Glomerular endothelial cell (primary cell): Measurements from ENCODE around the gene PPP2R3B. TPM values are rescaled to one million over a fixed set of nuclear protein-coding genes. Genes with fewer than 3 reads are reported as not detected.
"Not testable (repeated sequence)": the region's sequence is repeated elsewhere in the genome, so short reads cannot be mapped to it uniquely, and the experiment has no call there.

Experiments
- DNase-seq: peaks from one replicate; pipeline ENCODE4 v3.0.0-alpha.2; 2011; ENCODE audit warnings: low read depth, low spot score; ENCODE audit errors: extremely low read depth
- total RNA-seq: library from RNA; depleted of rRNA; stranded (reverse); fragments of >200 nt; gene quantifications from 2 replicates; pipeline ENCODE4 v1.2.3, GENCODE V29; 2015

Gene PPP2R3B
- total RNA-seq, 1 donor from 2014 or later: 20.3 TPM

- no peak for DNase-seq
These were observed 45.1 kb downstream of the PPP2R3B start for GRCh38 chrX:341541-342101.

- no peak for DNase-seq
These were observed 45.9 kb downstream of the PPP2R3B start for GRCh38 chrX:340641-341423.

GRCh38 chrX:340121-340520, 46.6 kb downstream of the PPP2R3B start:
- no peak for DNase-seq

DNA sequence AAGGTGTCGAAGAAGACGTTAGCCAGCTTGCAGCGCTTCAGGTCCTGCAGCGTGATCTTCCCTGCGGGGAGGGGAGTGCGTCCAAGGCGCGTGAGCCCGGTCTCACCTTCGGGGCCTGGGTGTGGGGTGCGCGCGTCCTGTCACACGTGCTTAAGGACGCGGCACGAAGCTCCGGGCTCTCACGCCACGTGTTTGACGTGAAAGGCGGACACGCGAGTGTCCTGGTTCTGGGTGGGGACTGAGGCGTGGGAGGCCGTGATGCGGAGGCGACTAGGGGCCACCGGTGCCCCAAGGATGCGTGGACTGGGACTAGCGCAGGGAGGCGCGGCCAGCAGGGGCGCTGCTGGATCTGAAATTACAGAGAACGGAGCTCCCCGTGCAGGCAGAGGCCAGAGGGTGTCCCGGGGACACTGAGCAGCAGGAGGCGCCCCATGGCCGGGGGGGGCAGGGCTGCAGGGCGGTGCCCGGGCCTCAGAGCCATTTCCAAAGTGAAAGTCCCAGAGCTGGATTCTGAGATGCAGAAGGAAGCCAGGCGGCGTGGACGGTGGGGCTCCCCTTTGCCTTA, 47.8 kb downstream of the PPP2R3B start:
- DNase-seq: no peak

DNA sequence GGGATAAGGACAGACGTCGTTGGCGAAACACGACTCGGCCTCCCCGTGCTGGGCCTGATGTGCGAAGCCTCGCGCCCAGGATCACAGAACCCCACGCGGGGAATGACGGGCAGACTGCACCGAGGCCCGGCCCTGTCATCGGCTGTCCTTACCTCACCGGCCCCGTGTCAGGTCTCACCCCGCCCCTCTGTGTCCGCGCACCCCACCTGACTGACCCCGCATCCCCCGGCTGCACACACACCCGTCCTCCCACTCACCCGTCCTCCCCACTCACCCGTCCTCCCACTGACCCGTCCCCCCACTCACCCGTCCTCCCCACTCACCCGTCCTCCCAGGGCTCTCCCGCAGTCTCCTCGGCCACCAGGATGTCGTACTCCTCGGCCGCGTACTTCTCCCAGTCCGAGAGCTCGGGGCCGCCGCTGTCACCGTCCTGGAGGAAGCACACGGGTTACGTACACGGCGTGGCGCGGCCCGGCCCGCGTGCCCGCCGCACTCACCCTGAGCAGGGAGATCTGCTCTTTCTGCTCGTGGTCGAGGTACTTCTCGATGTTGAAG, 48.3 kb downstream of the PPP2R3B start:
- DNase-seq: no peak

- DNase-seq: no peak
These were observed 49.3 kb downstream of the PPP2R3B start for GRCh38 chrX:337331-337831.

- no peak for DNase-seq
These were observed 50.5 kb downstream of the PPP2R3B start for GRCh38 chrX:336227-336626.

DNA sequence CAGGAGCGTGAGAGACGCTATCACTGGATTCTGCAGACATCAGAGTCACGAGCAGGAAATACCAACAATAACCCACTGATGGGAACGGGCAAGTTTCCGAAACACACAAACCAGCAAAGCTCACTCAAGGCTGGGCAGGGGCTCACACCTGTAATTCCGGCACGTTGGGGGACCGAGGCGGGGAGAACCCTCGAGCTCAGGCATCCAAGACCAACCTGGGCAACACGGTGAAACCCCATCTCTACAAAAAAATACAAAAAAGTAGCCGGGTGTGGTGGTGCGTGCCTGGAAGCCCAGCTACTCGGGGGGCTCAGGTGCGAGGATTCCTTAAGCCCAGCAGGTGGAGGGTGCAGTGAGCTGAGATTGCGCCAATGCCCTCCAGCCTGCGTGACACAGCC, 51.0 kb downstream of the PPP2R3B start:
- DNase-seq: no peak

DNA sequence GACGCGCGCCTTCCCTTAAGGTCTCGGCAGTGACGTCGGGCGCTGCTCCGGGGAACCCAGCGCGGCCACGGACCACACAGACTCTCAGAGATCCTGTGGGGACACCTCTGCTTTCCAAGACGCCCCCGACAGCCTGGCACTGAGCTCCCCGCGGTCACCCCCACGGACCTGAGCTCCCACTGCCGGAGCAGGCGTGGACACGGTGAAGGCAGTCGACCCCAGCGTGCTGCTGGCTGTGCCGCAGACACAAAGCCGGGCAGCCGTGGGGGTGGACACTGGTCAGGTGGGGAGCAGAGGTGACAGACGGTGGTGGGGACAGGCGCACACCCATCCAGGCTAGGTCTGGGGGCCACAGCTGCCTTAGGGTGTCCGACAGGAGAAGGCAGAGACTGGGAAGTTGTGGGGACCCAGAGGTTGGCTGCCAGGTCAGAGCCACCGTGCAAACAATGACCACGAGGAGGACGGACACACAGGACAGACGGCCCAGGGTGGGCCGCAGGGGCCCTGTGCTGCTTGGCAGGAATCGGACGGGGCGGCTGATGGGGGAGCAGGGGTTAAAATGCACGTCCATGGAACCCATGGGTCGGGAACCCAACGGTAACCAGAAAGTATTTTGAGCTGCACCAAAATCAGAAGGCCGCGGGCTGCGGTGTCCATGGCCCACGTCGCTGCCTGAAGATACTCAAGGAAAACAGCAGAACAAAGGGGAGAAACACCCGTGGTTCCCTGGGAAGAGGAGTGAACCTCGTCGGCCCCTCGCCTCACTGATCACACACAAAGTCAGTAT, 51.5 kb downstream of the PPP2R3B start:
- DNase-seq: no peak

DNA sequence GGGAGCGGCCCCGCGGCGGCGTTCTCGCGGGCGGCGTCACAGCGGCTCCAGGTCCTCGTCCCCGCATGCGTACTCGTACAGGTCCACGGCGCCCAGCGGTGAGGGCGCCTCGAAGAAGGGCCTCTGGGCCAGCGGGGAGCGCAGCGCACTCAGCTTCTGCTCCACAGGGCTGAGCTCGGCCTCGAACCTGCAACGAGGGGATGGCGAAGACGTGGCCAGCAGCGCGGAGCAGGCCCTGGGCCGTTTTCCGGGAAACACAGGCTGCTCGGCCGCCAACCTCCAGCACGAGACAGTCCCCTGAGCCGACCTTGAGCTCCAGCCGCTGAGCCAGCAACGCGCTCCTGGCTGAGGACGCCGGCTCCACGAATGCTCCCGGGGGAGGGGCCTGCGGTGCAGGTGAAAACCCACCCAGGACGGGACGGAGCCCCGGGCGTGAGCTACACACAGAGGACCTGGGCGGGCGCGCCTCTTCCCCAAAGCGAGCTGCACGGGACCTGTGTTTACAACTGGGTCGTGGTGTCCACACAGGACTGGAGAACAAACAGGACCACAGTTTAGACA, 52.3 kb downstream of the PPP2R3B start:
- no peak for DNase-seq

GRCh38 chrX:333611-334311, 52.9 kb downstream of the PPP2R3B start:
- no peak for DNase-seq

DNA sequence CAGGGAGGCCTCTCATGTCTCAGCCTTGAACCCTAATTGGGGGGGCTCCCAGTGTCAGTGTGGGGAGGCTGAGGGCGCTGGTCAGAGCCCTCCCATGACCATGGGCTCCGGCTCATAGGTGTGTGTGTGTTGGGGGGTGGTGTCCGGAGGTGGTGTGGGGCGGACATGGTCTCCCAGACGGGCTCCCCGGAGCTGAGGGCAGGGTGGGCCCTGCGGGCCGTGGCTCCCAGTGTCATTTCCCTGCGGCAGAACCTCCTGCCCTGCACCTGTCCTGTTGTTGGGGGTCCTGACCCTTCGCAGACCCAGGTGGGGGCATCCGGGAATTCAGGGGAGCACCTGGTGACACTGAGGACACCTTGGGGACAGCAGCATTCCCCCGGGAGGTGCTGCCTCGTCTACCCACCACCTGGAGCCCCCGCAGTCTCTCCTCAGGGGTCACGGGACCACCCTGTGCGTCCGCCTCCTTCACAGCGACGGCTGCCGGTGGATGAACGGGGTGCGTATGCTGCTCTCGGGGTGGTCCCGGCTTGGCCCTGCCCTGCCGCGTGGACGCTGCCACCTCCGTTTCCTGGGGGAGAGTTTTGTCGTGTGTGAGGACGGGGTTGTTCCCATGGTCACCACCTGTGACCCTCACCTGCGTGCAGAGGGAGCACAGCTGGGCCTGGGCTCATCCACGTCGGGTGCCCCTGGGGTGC, 53.6 kb downstream of the PPP2R3B start:
- no peak for DNase-seq

DNA sequence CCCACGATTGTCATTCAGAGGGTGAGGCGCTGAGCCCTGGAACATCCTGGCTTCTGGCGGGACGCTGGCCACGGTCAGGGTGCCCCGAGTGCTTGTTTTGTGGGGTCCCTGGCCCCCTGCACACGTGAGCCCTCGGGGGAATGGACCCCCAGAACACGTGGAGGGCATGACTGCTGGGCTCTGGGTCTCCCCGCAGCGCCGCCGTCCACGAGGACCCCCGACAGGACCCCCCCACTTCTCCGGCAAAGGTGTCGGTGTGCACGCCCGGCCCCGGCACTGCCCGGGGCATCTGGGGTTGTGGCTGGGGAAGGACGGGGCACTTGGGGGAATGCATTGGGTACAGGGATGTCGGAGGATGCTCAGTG, 54.2 kb downstream of the PPP2R3B start:
- DNase-seq: no peak

- no peak for DNase-seq
These were observed 54.7 kb downstream of the PPP2R3B start for GRCh38 chrX:331825-332495.

GRCh38 chrX:331151-331824, 55.4 kb downstream of the PPP2R3B start:
- DNase-seq: no peak

DNA sequence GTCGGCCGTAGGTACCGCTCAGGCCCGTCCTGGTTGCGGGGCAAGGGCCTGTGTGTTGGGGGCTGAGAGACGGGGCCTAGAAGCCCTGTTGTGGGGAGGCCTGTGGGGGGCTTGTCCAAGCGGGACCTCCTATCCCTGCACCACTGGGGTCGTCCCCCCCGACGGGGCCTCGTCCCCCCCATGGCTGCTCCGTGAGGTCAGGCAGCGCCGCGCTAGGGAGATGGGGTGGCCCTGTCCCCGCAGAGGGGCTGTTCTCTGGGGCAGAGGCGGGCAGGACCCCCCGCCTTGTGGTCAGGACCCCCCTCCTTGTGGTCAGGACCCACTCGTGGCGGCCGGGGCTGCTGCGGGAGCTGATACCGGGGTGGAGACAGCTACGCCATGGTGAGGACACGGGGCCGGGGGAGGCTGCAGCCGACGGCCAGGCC, 56.0 kb downstream of the PPP2R3B start:
- DNase-seq: no peak

- not testable (repeated sequence) for DNase-seq
These were observed 56.5 kb downstream of the PPP2R3B start for GRCh38 chrX:330141-330725.

GRCh38 chrX:329291-329910, 57.3 kb downstream of the PPP2R3B start:
- no peak for DNase-seq
